K562 (cell line): ENCODE results near the gene GATC. TPM values are rescaled to one million over a fixed set of nuclear protein-coding genes. Genes with fewer than 3 reads are reported as not detected.
A peak's percentile ranks its signal among the peaks of the same experiment; 100 is the strongest.

ENCODE experiments used
- ARNT ChIP-seq, 2 experiments: fragments of 450-650 bp; IDR thresholded peaks; 2 replicates each; pipeline ENCODE4 v1.6.1; 2016; ENCODE audit warnings: mild to moderate bottlenecking in 1 of 2
- DIDO1 ChIP-seq: fragments of 450-650 bp; IDR thresholded peaks from 2 replicates; pipeline ENCODE4 v1.6.1; 2016; ENCODE audit warnings: low read depth, missing biosample characterization, missing genetic modification characterization
- E2F3 ChIP-seq: fragments of 250-450 bp; sonication (Bioruptor Pico); IDR thresholded peaks from 2 replicates; pipeline ENCODE4 v1.4.0; 2020; ENCODE audit warnings: mild to moderate bottlenecking
- FOXJ3 ChIP-seq: sonication (generic); formaldehyde crosslinking; IDR thresholded peaks from 2 replicates; pipeline ENCODE4 v1.4.0; 2020; ENCODE audit warnings: mild to moderate bottlenecking, missing genetic modification reagents
- GABPA ChIP-seq: fragments of 200-800 bp; sonication (Bioruptor generic); conservative IDR thresholded peaks from 2 replicates; pipeline ENCODE4 v1.6.1; 2016; ENCODE audit warnings: low read depth, missing genetic modification characterization, missing compliant biosample characterization
- KAT8 ChIP-seq: fragments of 450-650 bp; IDR thresholded peaks from 2 replicates; pipeline ENCODE4 v1.6.1; 2016; ENCODE audit warnings: low read depth, mild to moderate bottlenecking
- MEF2D ChIP-seq: conservative IDR thresholded peaks from 2 replicates; pipeline ENCODE4 v1.6.1; 2016; ENCODE audit warnings: low read depth, missing genetic modification characterization, missing compliant biosample characterization
- MYC ChIP-seq, 2 experiments: fragments of 250-450 bp in 1 of 2; sonication (Bioruptor Pico) in 1 of 2; IDR thresholded peaks; 2 replicates each; pipeline versions ENCODE4 v1.5.1 to v1.6.1; 2012 to 2021; ENCODE audit warnings: low read depth in 2 of 2, borderline replicate concordance in 1 of 2, improper control_type of control experiment in 1 of 2, low read length in 1 of 2, mild to moderate bottlenecking in 1 of 2, moderate library complexity in 1 of 2
- PCBP1 ChIP-seq: fragments of 200-400 bp; formaldehyde crosslinking; IDR thresholded peaks from 2 replicates; pipeline ENCODE4 v1.6.1; 2018; ENCODE audit warnings: mild to moderate bottlenecking, low read depth, low read length; ENCODE audit not compliant: poor library complexity, severe bottlenecking
- TCFL5 ChIP-seq: fragments of 250-450 bp; sonication (Bioruptor Pico); conservative IDR thresholded peaks from 2 replicates; pipeline ENCODE4 v1.6.1; 2021; ENCODE audit warnings: mild to moderate bottlenecking, moderate library complexity, matching md5 sums
- XRCC5 ChIP-seq: fragments of 200-400 bp; formaldehyde crosslinking; IDR thresholded peaks from 2 replicates; pipeline ENCODE4 v1.6.1; 2017; ENCODE audit warnings: low read depth, mild to moderate bottlenecking, low read length
- ZNF239 ChIP-seq: fragments of 250-450 bp; sonication (Bioruptor Pico); IDR thresholded peaks from 2 replicates; pipeline ENCODE4 v1.4.0; 2020; ENCODE audit warnings: mild to moderate bottlenecking
- ZNF253 ChIP-seq: fragments of 250-450 bp; sonication (Bioruptor Pico); conservative IDR thresholded peaks from 2 replicates; pipeline ENCODE4 v1.6.1; 2021; ENCODE audit warnings: mild to moderate bottlenecking
- ZNF311 ChIP-seq: fragments of 250-450 bp; sonication (Bioruptor Pico); IDR thresholded peaks from 2 replicates; pipeline ENCODE4 v1.4.0; 2020; ENCODE audit warnings: mild to moderate bottlenecking, moderate library complexity
- ZNF696 ChIP-seq: fragments of 250-450 bp; sonication (Bioruptor Pico); conservative IDR thresholded peaks from 2 replicates; pipeline ENCODE4 v1.4.0; 2020; ENCODE audit warnings: mild to moderate bottlenecking, moderate library complexity
- polyA plus RNA-seq, 8 experiments: library from polyadenylated mRNA; depleted of rRNA in 4 of 8; stranded (reverse) in 5 of 8; unstranded in 3 of 8; fragments of >200 nt; fragmentation: Nextera tagmentation in 2 of 8; fragmentation: Illumina TruSeq in 1 of 8; extraction: Ambion mirVana in 2 of 8; extraction: Trizol in 1 of 8; gene quantifications; 2 replicates each; pipeline versions ENCODE4 v1.2.1 to v1.2.3, GENCODE V29; 2011 to 2014; ENCODE audit warnings: inconsistent platforms in 1 of 8, missing spikeins in 1 of 8
- total RNA-seq, 7 experiments: library from RNA; depleted of rRNA in 6 of 7; stranded (reverse); fragments of >200 nt in 6 of 7; fragmentation: Illumina TruSeq in 2 of 7; extraction: Trizol in 2 of 7; gene quantifications; 2 replicates each; pipeline versions ENCODE4 v1.2.1 to v1.2.3, GENCODE V29; 2011 to 2021; ENCODE audit warnings: low replicate concordance in 1 of 7
- TF ChIP-seq, protein P1 (sequence below): IDR thresholded peaks from 2 replicates; pipeline ENCODE4 v1.6.1; 2014; ENCODE audit warnings: antibody characterized with exemption
- TF ChIP-seq, protein P2 (sequence below): sonication (generic); formaldehyde crosslinking; IDR thresholded peaks from 2 replicates; pipeline ENCODE4 v1.8.0; 2022; ENCODE audit warnings: mild to moderate bottlenecking, missing genetic modification reagents, borderline replicate concordance
- TF ChIP-seq, protein P3 (sequence below): IDR thresholded peaks from 2 replicates; pipeline ENCODE4 v1.6.1; 2016; ENCODE audit warnings: missing genetic modification characterization, missing compliant biosample characterization

The GATC gene
- total and polyA plus RNA-seq, 9 of the 15 experiments (the other 6 are each of a cell fraction or from before 2014, with no cell fraction given) = 5.8 to 52.6 (median 28.2) TPM

DNA sequence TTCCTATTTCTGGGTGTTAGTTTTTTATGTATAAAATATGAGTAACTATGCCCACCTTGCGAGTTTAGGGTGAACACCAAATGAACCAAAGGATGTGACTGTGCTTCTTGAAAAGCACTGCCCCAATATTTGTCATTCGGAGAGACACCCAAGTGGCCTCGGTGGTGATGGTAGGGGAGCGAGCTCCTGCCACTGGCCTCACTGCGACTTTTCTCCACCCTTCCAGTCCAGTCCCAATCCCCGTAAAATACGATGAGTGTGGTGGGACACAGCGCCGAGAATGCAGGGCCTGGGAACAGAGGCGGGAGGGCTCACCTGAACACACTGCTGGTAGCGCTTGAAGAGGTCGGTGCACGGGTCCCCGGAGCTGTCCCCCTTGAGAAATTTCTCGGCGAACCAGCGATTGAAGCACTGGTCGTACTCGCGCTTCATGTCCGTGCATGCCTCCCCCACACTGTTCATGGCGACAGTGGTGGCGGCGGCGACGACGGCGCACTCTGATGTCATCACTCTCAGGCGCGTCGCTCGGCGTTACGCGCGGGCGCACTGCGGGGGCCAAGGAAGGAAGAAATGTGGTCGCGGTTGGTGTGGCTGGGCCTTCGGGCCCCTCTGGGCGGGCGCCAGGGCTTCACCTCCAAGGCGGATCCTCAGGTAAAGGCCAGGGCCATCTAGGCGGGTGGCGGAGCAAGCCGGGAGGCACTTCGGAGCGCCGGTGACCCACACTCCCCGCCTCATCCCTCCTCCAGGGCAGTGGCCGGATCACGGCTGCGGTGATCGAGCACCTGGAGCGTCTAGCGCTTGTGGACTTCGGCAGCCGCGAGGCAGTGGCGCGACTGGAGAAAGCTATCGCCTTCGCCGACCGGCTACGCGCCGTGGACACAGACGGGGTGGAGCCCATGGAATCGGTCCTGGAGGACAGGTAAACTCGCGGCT, at the start of gene GATC, which contains the start of gene TRIAP1 (continued):
- TF ChIP-seq, protein P1, sequence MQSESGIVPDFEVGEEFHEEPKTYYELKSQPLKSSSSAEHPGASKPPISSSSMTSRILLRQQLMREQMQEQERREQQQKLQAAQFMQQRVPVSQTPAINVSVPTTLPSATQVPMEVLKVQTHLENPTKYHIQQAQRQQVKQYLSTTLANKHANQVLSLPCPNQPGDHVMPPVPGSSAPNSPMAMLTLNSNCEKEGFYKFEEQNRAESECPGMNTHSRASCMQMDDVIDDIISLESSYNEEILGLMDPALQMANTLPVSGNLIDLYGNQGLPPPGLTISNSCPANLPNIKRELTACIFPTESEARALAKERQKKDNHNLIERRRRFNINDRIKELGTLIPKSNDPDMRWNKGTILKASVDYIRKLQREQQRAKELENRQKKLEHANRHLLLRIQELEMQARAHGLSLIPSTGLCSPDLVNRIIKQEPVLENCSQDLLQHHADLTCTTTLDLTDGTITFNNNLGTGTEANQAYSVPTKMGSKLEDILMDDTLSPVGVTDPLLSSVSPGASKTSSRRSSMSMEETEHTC = 0 out of 2 replicates have a peak, but pooled peaks have one; percentile 40
- no peak; the same call in 1 of the 2 replicates for TF ChIP-seq E2F3
- no peak for TF ChIP-seq FOXJ3 (CRISPR knock-in tag)
- no peak for TF ChIP-seq XRCC5
- TF ChIP-seq, protein P2, sequence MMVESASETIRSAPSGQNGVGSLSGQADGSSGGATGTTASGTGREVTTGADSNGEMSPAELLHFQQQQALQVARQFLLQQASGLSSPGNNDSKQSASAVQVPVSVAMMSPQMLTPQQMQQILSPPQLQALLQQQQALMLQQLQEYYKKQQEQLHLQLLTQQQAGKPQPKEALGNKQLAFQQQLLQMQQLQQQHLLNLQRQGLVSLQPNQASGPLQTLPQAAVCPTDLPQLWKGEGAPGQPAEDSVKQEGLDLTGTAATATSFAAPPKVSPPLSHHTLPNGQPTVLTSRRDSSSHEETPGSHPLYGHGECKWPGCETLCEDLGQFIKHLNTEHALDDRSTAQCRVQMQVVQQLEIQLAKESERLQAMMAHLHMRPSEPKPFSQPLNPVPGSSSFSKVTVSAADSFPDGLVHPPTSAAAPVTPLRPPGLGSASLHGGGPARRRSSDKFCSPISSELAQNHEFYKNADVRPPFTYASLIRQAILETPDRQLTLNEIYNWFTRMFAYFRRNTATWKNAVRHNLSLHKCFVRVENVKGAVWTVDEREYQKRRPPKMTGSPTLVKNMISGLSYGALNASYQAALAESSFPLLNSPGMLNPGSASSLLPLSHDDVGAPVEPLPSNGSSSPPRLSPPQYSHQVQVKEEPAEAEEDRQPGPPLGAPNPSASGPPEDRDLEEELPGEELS = no peak
- no peak for TF ChIP-seq TCFL5
- no peak for TF ChIP-seq ZNF253 (CRISPR knock-in tag)
- TF ChIP-seq MYC (IDR thresholded peaks at IDR 0.05; ENCODE audit: low read depth, low read length) = peak; percentile 97
- peak; percentile 93 for TF ChIP-seq MYC (CRISPR knock-in tag; IDR thresholded peaks at IDR 0.05; ENCODE audit: borderline replicate concordance, low read depth)
- no peak for TF ChIP-seq MEF2D
- no peak for TF ChIP-seq ZNF696 (CRISPR knock-in tag)
- peak; percentile 100 for TF ChIP-seq DIDO1 (tag)
- TF ChIP-seq GABPA (tag) = no peak
- no peak for TF ChIP-seq ZNF311 (CRISPR knock-in tag)
- no peak for TF ChIP-seq PCBP1
- TF ChIP-seq KAT8 = 0 out of 2 replicates have a peak, but pooled peaks have one; percentile 21
- TF ChIP-seq, protein P3, sequence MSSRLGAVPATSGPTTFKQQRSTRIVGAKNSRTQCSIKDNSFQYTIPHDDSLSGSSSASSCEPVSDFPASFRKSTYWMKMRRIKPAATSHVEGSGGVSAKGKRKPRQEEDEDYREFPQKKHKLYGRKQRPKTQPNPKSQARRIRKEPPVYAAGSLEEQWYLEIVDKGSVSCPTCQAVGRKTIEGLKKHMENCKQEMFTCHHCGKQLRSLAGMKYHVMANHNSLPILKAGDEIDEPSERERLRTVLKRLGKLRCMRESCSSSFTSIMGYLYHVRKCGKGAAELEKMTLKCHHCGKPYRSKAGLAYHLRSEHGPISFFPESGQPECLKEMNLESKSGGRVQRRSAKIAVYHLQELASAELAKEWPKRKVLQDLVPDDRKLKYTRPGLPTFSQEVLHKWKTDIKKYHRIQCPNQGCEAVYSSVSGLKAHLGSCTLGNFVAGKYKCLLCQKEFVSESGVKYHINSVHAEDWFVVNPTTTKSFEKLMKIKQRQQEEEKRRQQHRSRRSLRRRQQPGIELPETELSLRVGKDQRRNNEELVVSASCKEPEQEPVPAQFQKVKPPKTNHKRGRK (tag) = no peak
- TF ChIP-seq ZNF239 (CRISPR knock-in tag) = no peak
- TF ChIP-seq ARNT (IDR thresholded peaks at IDR 0.05) = no peak
